ENCODE results near the gene AP2S1.

- TF ChIP-seq POLR2A (IDR thresholded peaks at IDR 0.05) (no peak), CTCF (IDR thresholded peaks at IDR 0.05) (no peak)
These were observed 49.7 kb upstream of the AP2S1 start for GRCh38 chr19:46900341-46900740.
